Uterus (tissue), 4 donors: ENCODE data around the gene CRADD. TPM values are rescaled to one million over a fixed set of nuclear protein-coding genes. Genes with fewer than 3 reads are reported as not detected.

Source experiments
- DNase-seq, 2 donors: peaks; one replicate each; pipeline ENCODE4 v3.0.0-alpha.2; 2019 to 2020
- H3K27ac ChIP-seq, 2 donors: fragments of 200-600 bp; sonication (generic); 1 replicate in 1 of 2; 2 replicates in 1 of 2; pipeline ENCODE4 v1.5.1; 2016 to 2018
- H3K27me3 ChIP-seq, 2 donors: fragments of 200-600 bp; sonication (generic); one replicate each; pipeline ENCODE4 v1.5.1; 2018 to 2019; ENCODE audit warnings: control low read depth in 1 of 2
- H3K36me3 ChIP-seq, 2 donors: fragments of 200-600 bp; sonication (generic); one replicate each; pipeline ENCODE4 v1.5.1; 2019; ENCODE audit warnings: control low read depth in 1 of 2
- H3K4me1 ChIP-seq, 2 donors: fragments of 200-600 bp; sonication (generic); one replicate each; pipeline ENCODE4 v1.5.1; 2018 to 2019; ENCODE audit warnings: control low read depth in 1 of 2
- H3K4me3 ChIP-seq, 2 donors: fragments of 200-600 bp; sonication (generic); 1 replicate in 1 of 2; 2 replicates in 1 of 2; pipeline ENCODE4 v1.5.1; 2018 to 2019; ENCODE audit warnings: mild to moderate bottlenecking in 1 of 2
- H3K9me3 ChIP-seq, 2 donors: fragments of 200-600 bp; sonication (generic); one replicate each; pipeline ENCODE4 v1.5.1; 2019; ENCODE audit warnings: control low read depth in 1 of 2
- POLR2A ChIP-seq, 2 donors: fragments of 450-650 bp; IDR thresholded peaks; one replicate each; pipeline ENCODE4 v1.6.1; 2016; ENCODE audit warnings: antibody characterized with exemption in 2 of 2, mild to moderate bottlenecking in 1 of 2, moderate library complexity in 1 of 2
- intact Hi-C: fragments of 100-400 bp; cut with DNase I; formaldehyde crosslinking; loops from one replicate; pipeline ENCODE4 v1.15.1; 2023; ENCODE audit warnings: low total_unique reads
- total RNA-seq, 4 donors: library from RNA; depleted of rRNA in 3 of 4; stranded (reverse); fragments of >200 nt in 3 of 4; gene quantifications; one replicate each; pipeline versions ENCODE4 v1.1.0 to v1.2.4, GENCODE V29; 2014 to 2023
- TF ChIP-seq, protein P1 (sequence below), 4 experiments: fragments of 200-600 bp in 2 of 4; fragments of 450-650 bp in 2 of 4; sonication (generic) in 2 of 4; IDR thresholded peaks; one replicate each; pipeline ENCODE4 v1.5.1; 2016 to 2019; ENCODE audit warnings: antibody characterized with exemption in 4 of 4, mild to moderate bottlenecking in 2 of 4, moderate library complexity in 1 of 4
- donor health status: DM: yes; HTN: yes; CAD: no.

CRADD gene
- total RNA-seq, 4 donors from 2014 or later, result 26.4 to 105 (median 49.2) TPM

DNA sequence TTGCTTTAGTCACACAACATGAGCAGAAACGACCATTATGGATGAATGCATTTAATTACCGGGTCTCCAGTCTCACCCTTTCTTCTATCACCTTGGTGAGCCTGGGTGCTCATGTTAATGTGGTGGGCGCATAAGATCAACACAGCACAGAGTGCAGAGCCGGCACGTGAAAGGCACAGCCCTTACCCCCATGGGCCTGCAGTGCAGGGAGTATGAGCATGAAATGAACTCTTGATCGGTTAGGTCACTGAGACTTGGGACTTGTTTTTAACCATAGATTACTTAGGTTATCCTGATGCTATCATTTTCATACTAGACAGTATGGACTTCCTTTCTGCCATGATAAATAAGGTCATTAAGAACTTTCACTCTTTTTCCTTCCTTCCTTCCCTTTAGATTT is 156.8 kb downstream of the CRADD start:
- no peak for DNase-seq
- intact Hi-C loops, result no loop called here
- Histone ChIP-seq H3K4me3 (no peak overlapping the region), H3K27me3 (no peaks in the 10 kb centered on the region), H3K9me3 (no peaks in the 10 kb centered on the region), H3K36me3 (no peaks in the 10 kb centered on the region), H3K4me1 (no peaks in the 10 kb centered on the region), H3K27ac (no peak overlapping the region)
- no peak for TF ChIP-seq POLR2A (IDR thresholded peaks at IDR 0.05)
- TF ChIP-seq, protein P1, sequence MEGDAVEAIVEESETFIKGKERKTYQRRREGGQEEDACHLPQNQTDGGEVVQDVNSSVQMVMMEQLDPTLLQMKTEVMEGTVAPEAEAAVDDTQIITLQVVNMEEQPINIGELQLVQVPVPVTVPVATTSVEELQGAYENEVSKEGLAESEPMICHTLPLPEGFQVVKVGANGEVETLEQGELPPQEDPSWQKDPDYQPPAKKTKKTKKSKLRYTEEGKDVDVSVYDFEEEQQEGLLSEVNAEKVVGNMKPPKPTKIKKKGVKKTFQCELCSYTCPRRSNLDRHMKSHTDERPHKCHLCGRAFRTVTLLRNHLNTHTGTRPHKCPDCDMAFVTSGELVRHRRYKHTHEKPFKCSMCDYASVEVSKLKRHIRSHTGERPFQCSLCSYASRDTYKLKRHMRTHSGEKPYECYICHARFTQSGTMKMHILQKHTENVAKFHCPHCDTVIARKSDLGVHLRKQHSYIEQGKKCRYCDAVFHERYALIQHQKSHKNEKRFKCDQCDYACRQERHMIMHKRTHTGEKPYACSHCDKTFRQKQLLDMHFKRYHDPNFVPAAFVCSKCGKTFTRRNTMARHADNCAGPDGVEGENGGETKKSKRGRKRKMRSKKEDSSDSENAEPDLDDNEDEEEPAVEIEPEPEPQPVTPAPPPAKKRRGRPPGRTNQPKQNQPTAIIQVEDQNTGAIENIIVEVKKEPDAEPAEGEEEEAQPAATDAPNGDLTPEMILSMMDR (IDR thresholded peaks at IDR 0.05), result no peak

DNA sequence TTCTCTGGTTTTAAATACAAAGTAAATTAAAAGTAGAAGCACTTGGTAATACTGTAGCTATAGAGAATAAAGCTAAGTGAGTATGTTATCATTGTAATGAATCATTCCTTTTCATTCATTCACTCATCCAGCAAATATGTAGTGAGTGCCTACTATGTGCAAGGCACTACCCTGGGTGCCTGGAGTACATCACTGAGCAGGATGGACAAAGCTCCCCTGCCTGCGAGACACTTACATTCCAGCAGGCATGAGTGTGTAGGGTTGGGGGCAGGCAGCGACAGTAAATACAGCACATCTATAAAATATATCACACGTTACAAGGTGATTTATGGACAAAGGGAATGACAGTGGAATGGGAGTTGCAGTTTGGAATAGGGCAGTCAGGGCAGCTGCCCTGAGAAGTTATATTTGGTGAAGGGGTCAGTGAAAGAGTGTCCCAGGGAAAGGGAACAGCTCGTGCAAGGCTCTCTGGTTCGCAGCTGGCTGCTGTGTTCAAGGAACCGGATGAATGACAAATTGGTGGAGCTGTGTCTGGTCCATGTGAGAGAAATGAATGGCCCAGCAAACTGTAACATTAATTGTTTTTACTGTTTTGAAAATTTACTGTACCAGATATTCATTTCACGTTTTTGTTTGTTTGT is 159.6 kb downstream of the CRADD start:
- DNase-seq, result no peak

DNA sequence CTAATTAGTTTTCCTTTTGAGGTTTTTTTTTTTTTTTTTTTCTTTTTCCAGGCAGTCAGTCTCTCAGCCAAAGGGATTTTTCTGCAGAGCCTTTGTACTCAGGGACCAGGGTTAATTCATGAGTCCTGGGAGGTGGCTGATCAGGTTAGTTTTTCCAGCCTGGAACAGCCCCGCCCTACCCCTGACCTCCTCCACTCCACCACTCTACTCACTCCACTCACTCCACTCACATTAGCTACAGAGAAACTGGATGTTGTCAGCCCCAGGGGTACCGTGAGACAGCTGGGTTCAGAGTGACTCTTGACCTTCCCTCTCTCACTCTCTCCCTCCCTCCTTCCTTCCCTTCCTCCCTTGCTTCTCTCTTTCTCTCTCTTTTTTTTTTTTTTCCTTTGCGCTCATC is 161.0 kb downstream of the CRADD start:
- Histone ChIP-seq H3K36me3 (no peaks in the 10 kb centered on the region), H3K4me3 (no peak overlapping the region), H3K27me3 (no peaks in the 10 kb centered on the region), H3K4me1 (no peaks in the 10 kb centered on the region), H3K27ac (peak overlapping the region in 1 of 2 donors; percentile 46), H3K9me3 (no peaks in the 10 kb centered on the region)
- intact Hi-C loops, result no loop called here
- TF ChIP-seq, protein P1 (IDR thresholded peaks at IDR 0.05), result no peak
- TF ChIP-seq POLR2A (IDR thresholded peaks at IDR 0.05), result no peak
- no peak for DNase-seq

More for the DNA sequence above, 159.6 kb downstream of the CRADD start:
- TF ChIP-seq, protein P1 (IDR thresholded peaks at IDR 0.05), result no peak
- no peak for TF ChIP-seq POLR2A (IDR thresholded peaks at IDR 0.05)
- Histone ChIP-seq H3K9me3 (no peaks in the 10 kb centered on the region), H3K27me3 (no peaks in the 10 kb centered on the region), H3K27ac (no peak overlapping the region), H3K4me3 (no peak overlapping the region), H3K36me3 (no peaks in the 10 kb centered on the region), H3K4me1 (no peaks in the 10 kb centered on the region)
- intact Hi-C loops, result no loop called here

DNA sequence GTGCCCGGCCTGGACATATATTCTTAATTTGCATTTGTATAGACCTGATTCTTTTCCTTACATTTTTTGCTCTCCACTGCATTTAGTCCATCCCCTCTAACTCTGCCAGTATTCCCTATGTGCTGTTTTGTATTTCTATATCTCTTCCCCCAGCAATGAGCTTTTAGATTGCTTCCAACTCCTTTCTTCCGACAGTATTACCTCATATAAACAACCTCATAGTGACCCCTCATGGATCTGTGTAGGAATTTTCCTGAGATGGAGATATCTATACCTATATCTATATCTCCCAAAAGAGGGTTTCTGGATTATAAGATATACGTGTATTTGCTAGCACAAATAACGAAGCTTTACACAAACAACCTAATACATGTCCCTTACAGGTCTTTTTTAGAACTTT is 161.9 kb downstream of the CRADD start:
- Histone ChIP-seq H3K36me3 (no peaks in the 10 kb centered on the region), H3K27me3 (no peaks in the 10 kb centered on the region), H3K4me3 (no peak overlapping the region), H3K27ac (no peak overlapping the region), H3K4me1 (peaks cover 0 to under 1% of the 10 kb centered on the region in 2 donors), H3K9me3 (no peaks in the 10 kb centered on the region)
- DNase-seq, result no peak
- intact Hi-C loops, result no loop called here
- TF ChIP-seq, protein P1 (IDR thresholded peaks at IDR 0.05), result peak in 1 of 4 experiments; percentile 30
- TF ChIP-seq POLR2A (IDR thresholded peaks at IDR 0.05), result no peak

DNA sequence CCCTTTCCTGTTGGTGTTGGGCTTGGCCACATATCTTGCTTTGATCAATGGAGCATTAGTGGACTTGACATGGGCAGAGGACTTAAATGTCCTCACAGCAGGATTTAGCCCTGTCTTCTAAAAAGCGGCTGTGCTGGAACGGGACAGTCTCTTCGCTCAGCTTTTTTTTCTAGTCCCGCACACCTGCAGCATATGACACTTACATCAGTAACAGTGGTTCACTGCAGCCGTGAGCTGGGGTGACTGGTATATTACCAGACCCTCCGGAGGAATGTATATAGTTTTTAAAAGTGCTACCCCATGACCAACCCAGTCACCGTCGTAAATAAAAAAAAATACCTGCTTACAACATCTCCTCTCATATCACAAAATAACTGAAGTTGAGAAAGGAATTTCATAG is 164.5 kb downstream of the CRADD start:
- intact Hi-C loops, result no loop called here
- Histone ChIP-seq H3K4me1 (peaks cover 0 to 3% of the 10 kb centered on the region in 2 donors), H3K27ac (no peak overlapping the region), H3K9me3 (no peaks in the 10 kb centered on the region), H3K36me3 (no peaks in the 10 kb centered on the region), H3K4me3 (no peak overlapping the region), H3K27me3 (no peaks in the 10 kb centered on the region)
- no peak for DNase-seq
- TF ChIP-seq, protein P1 (IDR thresholded peaks at IDR 0.05), result no peak
- no peak for TF ChIP-seq POLR2A (IDR thresholded peaks at IDR 0.05)
